HCT116 (cell line): ENCODE results near the gene ZC3H13. TPM values are rescaled to one million over a fixed set of nuclear protein-coding genes. Genes with fewer than 3 reads are reported as not detected.

Source experiments
- ATAC-seq: fragments of 200-7000 bp; cut with Tn5 transposase; 2 replicates; pipeline ENCODE4 v1.9.1; 2020; ENCODE audit warnings: mild to moderate bottlenecking, moderate library complexity
- BruUV-seq: library from RNA; stranded (reverse); fragments of 400-500 nt; replicated peaks from 2 replicates; lab custom pipeline; 2021; lab: Mats Ljungman, UMichigan
- CTCF ChIA-PET: fragments of 300-600 bp; sonication (Branson Sonifier 250); formaldehyde crosslinking; loops from one replicate; lab custom pipeline; 2021; ENCODE audit warnings: antibody characterized with exemption; lab: Charles Lee
- POLR2A ChIA-PET: fragments of 300-600, 350-600 bp; sonication (Branson Sonifier 250); formaldehyde crosslinking; loops from one replicate; lab custom pipeline; 2021; ENCODE audit warnings: antibody characterized with exemption; lab: Charles Lee
- RAD21 ChIA-PET, 2 experiments: fragments of 300-600 bp; sonication (Branson Sonifier 250); formaldehyde crosslinking; loops; one replicate each; lab custom pipeline; 2023; ENCODE audit warnings: low total read pairs in 2 of 2; ENCODE audit not compliant: uncharacterized antibody in 2 of 2, unreplicated experiment in 2 of 2, low non-redundant PET in 1 of 2; lab: Charles Lee
- DNase-seq: peaks from one replicate; pipeline ENCODE4 v3.0.0-alpha.2; 2010; ENCODE audit warnings: low read depth, low spot score
- H2AFZ ChIP-seq: fragments of 200-600 bp; shearing (Covaris generic), sonication (generic); 2 replicates; pipeline ENCODE4 v1.6.1; 2017; ENCODE audit warnings: low read depth, mixed run types, mixed read lengths, antibody characterized with exemption, low read length; ENCODE audit not compliant: poor library complexity, severe bottlenecking
- H3K27ac ChIP-seq: 2 replicates; pipeline ENCODE4 v1.5.1; 2012; ENCODE audit warnings: low read depth, low read length
- H3K27me3 ChIP-seq: fragments of 200-600 bp; sonication (generic); 2 replicates; pipeline ENCODE4 v1.6.1; 2016; ENCODE audit warnings: mixed run types, low read length, mixed read lengths; ENCODE audit not compliant: insufficient read depth
- H3K36me3 ChIP-seq, 2 experiments: fragments of 200-500 bp in 1 of 2; fragments of 200-600 bp in 1 of 2; sonication (Bioruptor generic) in 1 of 2; sonication (generic) in 1 of 2; 2 replicates each; pipeline versions ENCODE4 v1.5.1 to v1.6.1; 2014 to 2016; ENCODE audit warnings: low read length in 2 of 2, inconsistent platforms in 1 of 2, mixed read lengths in 1 of 2, mixed run types in 1 of 2; ENCODE audit not compliant: insufficient read depth in 2 of 2, control insufficient read depth in 1 of 2
- H3K4me1 ChIP-seq, 2 experiments: fragments of 200-600 bp in 1 of 2; sonication (generic) in 1 of 2; 2 replicates each; pipeline versions ENCODE4 v1.5.1 to v1.6.1; 2012 to 2017; ENCODE audit warnings: low read length in 2 of 2, inconsistent platforms in 1 of 2, mild to moderate bottlenecking in 1 of 2, mixed read lengths in 1 of 2, mixed run types in 1 of 2, moderate library complexity in 1 of 2; ENCODE audit not compliant: insufficient read depth in 2 of 2, control insufficient read depth in 1 of 2
- H3K4me2 ChIP-seq: fragments of 200-600 bp; sonication (generic); 2 replicates; pipeline ENCODE4 v1.6.1; 2017; ENCODE audit warnings: mixed run types, low read length, mixed read lengths
- H3K4me3 ChIP-seq, 2 experiments: fragments of 200-600 bp in 1 of 2; sonication (generic) in 1 of 2; replicated peaks in 1 of 2; 2 replicates each; pipeline ENCODE4 v1.5.1; 2011 to 2016; ENCODE audit warnings: low read length in 2 of 2, control low read depth in 1 of 2, low read depth in 1 of 2, mild to moderate bottlenecking in 1 of 2, mixed read lengths in 1 of 2, mixed run types in 1 of 2
- H3K79me2 ChIP-seq: fragments of 200-600 bp; sonication (generic); 2 replicates; pipeline ENCODE4 v1.6.1; 2017; ENCODE audit warnings: mild to moderate bottlenecking, mixed run types, low read length, moderate library complexity, mixed read lengths; ENCODE audit not compliant: insufficient read depth
- H3K9ac ChIP-seq: fragments of 200-600 bp; sonication (generic); 2 replicates; pipeline ENCODE4 v1.6.1; 2016; ENCODE audit warnings: low read length, mixed read lengths
- H3K9me2 ChIP-seq: fragments of 200-600 bp; sonication (generic), shearing (Covaris generic); 2 replicates; pipeline ENCODE4 v1.6.1; 2017; ENCODE audit warnings: mixed run types, mild to moderate bottlenecking, moderate library complexity; ENCODE audit not compliant: insufficient read depth
- H3K9me3 ChIP-seq, 2 experiments: fragments of 200-500 bp in 1 of 2; fragments of 200-600 bp in 1 of 2; sonication (Bioruptor generic) in 1 of 2; sonication (generic) in 1 of 2; 2 replicates each; pipeline ENCODE4 v1.6.1; 2014 to 2017; ENCODE audit warnings: low read length in 2 of 2, mixed read lengths in 2 of 2, inconsistent platforms in 1 of 2, low read depth in 1 of 2, mild to moderate bottlenecking in 1 of 2, mixed run types in 1 of 2, moderate library complexity in 1 of 2; ENCODE audit not compliant: control insufficient read depth in 1 of 2, insufficient read depth in 1 of 2
- H4K20me1 ChIP-seq: fragments of 200-600 bp; sonication (generic), shearing (Covaris generic); 2 replicates; pipeline ENCODE4 v1.6.1; 2017; ENCODE audit warnings: mixed run types, mild to moderate bottlenecking, moderate library complexity; ENCODE audit not compliant: insufficient read depth
- ATF3 ChIP-seq: IDR thresholded peaks from 2 replicates; pipeline ENCODE4 v1.6.1; 2012
- CEBPB ChIP-seq: IDR thresholded peaks from 2 replicates; pipeline ENCODE4 v1.6.1; 2012; ENCODE audit warnings: low read depth
- CTCF ChIP-seq, 3 experiments: fragments of 200-600 bp in 1 of 3; sonication (generic) in 1 of 3; IDR thresholded peaks in 2 of 3; conservative IDR thresholded peaks in 1 of 3; 2 replicates each; pipeline ENCODE4 v1.5.1; 2012 to 2017; ENCODE audit warnings: low read depth in 2 of 3, low read length in 2 of 3, antibody characterized with exemption in 1 of 3, borderline replicate concordance in 1 of 3, control low read depth in 1 of 3, mild to moderate bottlenecking in 1 of 3, mixed read lengths in 1 of 3, mixed run types in 1 of 3, moderate library complexity in 1 of 3; ENCODE audit not compliant: insufficient read depth in 1 of 3
- EGR1 ChIP-seq: IDR thresholded peaks from 2 replicates; pipeline ENCODE4 v1.6.1; 2012; ENCODE audit warnings: low read depth
- EZH2phosphoT487 ChIP-seq: fragments of 200-600 bp; IDR thresholded peaks from 2 replicates; pipeline ENCODE4 v1.6.1; 2018; ENCODE audit warnings: antibody characterized with exemption, borderline replicate concordance
- POLR2A ChIP-seq: IDR thresholded peaks from 2 replicates; pipeline ENCODE4 v1.7.0; 2011; ENCODE audit warnings: borderline replicate concordance; ENCODE audit not compliant: insufficient read depth, insufficient read length; ENCODE audit errors: extremely low read depth
- RAD21 ChIP-seq: IDR thresholded peaks from 2 replicates; pipeline ENCODE4 v1.6.1; 2012; ENCODE audit warnings: low read depth, mild to moderate bottlenecking
- SRF ChIP-seq: IDR thresholded peaks from 2 replicates; pipeline ENCODE4 v1.6.1; 2012; ENCODE audit warnings: low read depth
- YY1 ChIP-seq: IDR thresholded peaks from 2 replicates; pipeline ENCODE4 v1.6.1; 2011; ENCODE audit warnings: low read length, low read depth, moderate library complexity, mild to moderate bottlenecking; ENCODE audit not compliant: insufficient replicate concordance; ENCODE audit errors: extremely low read depth
- ZBTB33 ChIP-seq: IDR thresholded peaks from 2 replicates; pipeline ENCODE4 v1.6.1; 2011; ENCODE audit warnings: mild to moderate bottlenecking, low read length, moderate library complexity; ENCODE audit not compliant: insufficient replicate concordance; ENCODE audit errors: extremely low read depth
- intact Hi-C: fragments of 100-400 bp; cut with micrococcal nuclease; formaldehyde crosslinking; loops from 2 replicates; pipeline ENCODE4 v1.10.0; 2022
- total RNA-seq: library from RNA; stranded (reverse); gene quantifications from one replicate; pipeline ENCODE4 v1.2.1, GENCODE V29; 2021; ENCODE audit not compliant: unreplicated experiment

The ZC3H13 gene
- total RNA-seq, 1 experiment from 2014 or later: 37.9 TPM

GRCh38 chr13:46031581-46032263, 20.8 kb downstream of the ZC3H13 start (continued):
- no peak for TF ChIP-seq YY1
- no peak for TF ChIP-seq ATF3
- TF ChIP-seq SRF: no peak
- TF ChIP-seq EZH2phosphoT487: no peak
- no peak for TF ChIP-seq CEBPB
- TF ChIP-seq EGR1: no peak

- Histone ChIP-seq H3K27ac (no peak overlapping the region), H3K9ac (no peak overlapping the region), H3K9me3 (no peaks in the 10 kb centered on the region), H3K9me2 (no peaks in the 10 kb centered on the region), H3K79me2 (peaks cover 52% of the 10 kb centered on the region), H4K20me1 (peaks cover 10% of the 10 kb centered on the region; the same call in 1 of the 2 replicates), H3K4me1 (no peaks in the 10 kb centered on the region), H2AFZ (no peak overlapping the region), H3K4me2 (no peak overlapping the region), H3K36me3 (no peaks in the 10 kb centered on the region), H3K27me3 (no peaks in the 10 kb centered on the region), H3K4me3 (no peak overlapping the region)
- ChIA-PET POLR2A (interaction anchor here (0.6 kb wide), 1 partner anchor 110 kb away, joined by 3 read pairs; no protein-coding TSS in a partner anchor), CTCF (no interaction called here), RAD21 (no interaction called here)
- DNase-seq (no peak), ATAC-seq (no peak)
- TF ChIP-seq CEBPB: no peak
- no peak for TF ChIP-seq ZBTB33
- no peak for TF ChIP-seq SRF
- no peak for TF ChIP-seq POLR2A
- TF ChIP-seq CTCF (IDR thresholded peaks at IDR 0.05 in 2 of 3, conservative IDR thresholded peaks at IDR 0.05 in 1 of 3; ENCODE audit: borderline replicate concordance in 1 of 3, insufficient read depth in 1 of 3, low read depth in 2 of 3, low read length in 2 of 3): no peak
- TF ChIP-seq ATF3: no peak
- no peak for TF ChIP-seq RAD21
- intact Hi-C loops: no loop called here
- no TSS peak for BruUV-seq
Observed at GRCh38 chr13:46025157-46025556, 27.4 kb downstream of the ZC3H13 start.
